HEK293 (cell line): ENCODE results near the gene TBC1D22A.

ENCODE experiments used
- SP2 ChIP-seq: fragments of 450-650 bp; formaldehyde crosslinking; IDR thresholded peaks from 2 replicates; pipeline ENCODE4 v1.5.1; 2016; ENCODE audit warnings: missing biosample characterization, missing genetic modification characterization
- ZBTB1 ChIP-seq: fragments of 450-650 bp; formaldehyde crosslinking; IDR thresholded peaks from 2 replicates; pipeline ENCODE4 v1.5.1; 2016; ENCODE audit warnings: missing biosample characterization, missing genetic modification characterization
- ZNF157 ChIP-seq: fragments of 450-650 bp; formaldehyde crosslinking; IDR thresholded peaks from 2 replicates; pipeline ENCODE4 v1.5.1; 2016; ENCODE audit warnings: missing biosample characterization, missing genetic modification characterization
- ZNF664 ChIP-seq: fragments of 450-650 bp; formaldehyde crosslinking; IDR thresholded peaks from 2 replicates; pipeline ENCODE4 v1.5.1; 2016; ENCODE audit warnings: missing biosample characterization, missing genetic modification characterization
- TF ChIP-seq, protein P1 (sequence below): fragments of 450-650 bp; formaldehyde crosslinking; IDR thresholded peaks from 2 replicates; pipeline ENCODE4 v1.5.1; 2016; ENCODE audit warnings: missing biosample characterization, missing genetic modification characterization
- TF ChIP-seq, protein P2 (sequence below): fragments of 450-650 bp; formaldehyde crosslinking; IDR thresholded peaks from 2 replicates; pipeline ENCODE4 v1.5.1; 2016; ENCODE audit warnings: missing biosample characterization, missing genetic modification characterization
- TF ChIP-seq, protein P3 (sequence below): fragments of 450-650 bp; formaldehyde crosslinking; IDR thresholded peaks from 2 replicates; pipeline ENCODE4 v1.5.1; 2016; ENCODE audit warnings: missing biosample characterization, missing genetic modification characterization

DNA sequence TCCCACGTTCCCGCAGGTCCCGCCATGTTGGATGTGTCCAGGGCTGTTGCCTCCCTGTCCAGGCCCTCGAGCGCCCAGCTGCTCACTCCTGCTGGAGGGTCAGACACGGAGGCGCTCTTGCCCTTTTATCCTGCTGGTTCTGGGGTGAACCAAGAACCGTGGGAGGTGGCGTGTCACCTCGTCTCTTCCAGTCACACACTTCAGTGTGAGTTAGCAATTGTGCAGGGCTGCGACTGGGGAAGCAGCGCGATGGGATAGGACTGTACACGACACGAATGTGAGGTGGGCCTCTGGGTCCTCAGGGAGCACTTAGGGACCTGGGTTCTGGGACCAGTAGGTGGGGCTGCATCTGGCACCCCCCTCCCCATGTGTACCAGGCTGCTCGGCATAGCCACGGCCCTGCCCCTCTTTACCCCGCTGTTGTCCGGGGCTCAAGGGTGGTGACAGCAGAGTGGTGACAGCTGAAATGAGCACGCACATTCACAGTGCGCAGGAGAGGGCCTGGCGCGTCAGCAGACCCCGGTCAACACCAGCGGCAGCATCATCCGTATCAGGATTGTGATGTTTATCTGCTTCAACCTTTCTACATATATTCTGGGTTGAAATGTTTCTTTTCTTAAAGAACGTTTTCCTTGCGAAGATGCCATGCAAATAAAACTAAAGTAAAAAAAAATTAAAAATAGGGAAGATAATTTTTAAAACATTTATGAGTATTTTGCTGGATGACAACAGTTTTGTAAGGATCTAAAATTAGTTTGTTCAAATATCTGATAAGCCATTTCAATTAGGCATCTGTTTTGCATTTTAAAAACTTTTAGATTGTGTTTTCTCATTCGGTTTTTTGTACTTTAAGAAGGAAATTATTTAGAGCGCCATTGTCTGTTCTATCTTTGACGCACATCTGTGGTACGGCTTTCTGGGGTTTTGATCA, 210.7 kb downstream of the TBC1D22A start:
- TF ChIP-seq, protein P1, sequence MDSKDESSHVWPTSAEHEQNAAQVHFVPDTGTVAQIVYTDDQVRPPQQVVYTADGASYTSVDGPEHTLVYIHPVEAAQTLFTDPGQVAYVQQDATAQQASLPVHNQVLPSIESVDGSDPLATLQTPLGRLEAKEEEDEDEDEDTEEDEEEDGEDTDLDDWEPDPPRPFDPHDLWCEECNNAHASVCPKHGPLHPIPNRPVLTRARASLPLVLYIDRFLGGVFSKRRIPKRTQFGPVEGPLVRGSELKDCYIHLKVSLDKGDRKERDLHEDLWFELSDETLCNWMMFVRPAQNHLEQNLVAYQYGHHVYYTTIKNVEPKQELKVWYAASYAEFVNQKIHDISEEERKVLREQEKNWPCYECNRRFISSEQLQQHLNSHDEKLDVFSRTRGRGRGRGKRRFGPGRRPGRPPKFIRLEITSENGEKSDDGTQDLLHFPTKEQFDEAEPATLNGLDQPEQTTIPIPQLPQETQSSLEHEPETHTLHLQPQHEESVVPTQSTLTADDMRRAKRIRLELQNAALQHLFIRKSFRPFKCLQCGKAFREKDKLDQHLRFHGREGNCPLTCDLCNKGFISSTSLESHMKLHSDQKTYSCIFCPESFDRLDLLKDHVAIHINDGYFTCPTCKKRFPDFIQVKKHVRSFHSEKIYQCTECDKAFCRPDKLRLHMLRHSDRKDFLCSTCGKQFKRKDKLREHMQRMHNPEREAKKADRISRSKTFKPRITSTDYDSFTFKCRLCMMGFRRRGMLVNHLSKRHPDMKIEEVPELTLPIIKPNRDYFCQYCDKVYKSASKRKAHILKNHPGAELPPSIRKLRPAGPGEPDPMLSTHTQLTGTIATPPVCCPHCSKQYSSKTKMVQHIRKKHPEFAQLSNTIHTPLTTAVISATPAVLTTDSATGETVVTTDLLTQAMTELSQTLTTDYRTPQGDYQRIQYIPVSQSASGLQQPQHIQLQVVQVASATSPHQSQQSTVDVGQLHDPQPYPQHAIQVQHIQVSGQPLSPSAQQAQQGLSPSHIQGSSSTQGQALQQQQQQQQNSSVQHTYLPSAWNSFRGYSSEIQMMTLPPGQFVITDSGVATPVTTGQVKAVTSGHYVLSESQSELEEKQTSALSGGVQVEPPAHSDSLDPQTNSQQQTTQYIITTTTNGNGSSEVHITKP (tag by site-specific recombination): no peak
- no peak for TF ChIP-seq ZNF664 (tag by site-specific recombination)
- no peak for TF ChIP-seq ZNF157 (tag by site-specific recombination)
- TF ChIP-seq, protein P2, sequence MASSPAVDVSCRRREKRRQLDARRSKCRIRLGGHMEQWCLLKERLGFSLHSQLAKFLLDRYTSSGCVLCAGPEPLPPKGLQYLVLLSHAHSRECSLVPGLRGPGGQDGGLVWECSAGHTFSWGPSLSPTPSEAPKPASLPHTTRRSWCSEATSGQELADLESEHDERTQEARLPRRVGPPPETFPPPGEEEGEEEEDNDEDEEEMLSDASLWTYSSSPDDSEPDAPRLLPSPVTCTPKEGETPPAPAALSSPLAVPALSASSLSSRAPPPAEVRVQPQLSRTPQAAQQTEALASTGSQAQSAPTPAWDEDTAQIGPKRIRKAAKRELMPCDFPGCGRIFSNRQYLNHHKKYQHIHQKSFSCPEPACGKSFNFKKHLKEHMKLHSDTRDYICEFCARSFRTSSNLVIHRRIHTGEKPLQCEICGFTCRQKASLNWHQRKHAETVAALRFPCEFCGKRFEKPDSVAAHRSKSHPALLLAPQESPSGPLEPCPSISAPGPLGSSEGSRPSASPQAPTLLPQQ (tag by site-specific recombination): no peak
- TF ChIP-seq SP2: no peak
- no peak for TF ChIP-seq ZBTB1
- TF ChIP-seq, protein P3, sequence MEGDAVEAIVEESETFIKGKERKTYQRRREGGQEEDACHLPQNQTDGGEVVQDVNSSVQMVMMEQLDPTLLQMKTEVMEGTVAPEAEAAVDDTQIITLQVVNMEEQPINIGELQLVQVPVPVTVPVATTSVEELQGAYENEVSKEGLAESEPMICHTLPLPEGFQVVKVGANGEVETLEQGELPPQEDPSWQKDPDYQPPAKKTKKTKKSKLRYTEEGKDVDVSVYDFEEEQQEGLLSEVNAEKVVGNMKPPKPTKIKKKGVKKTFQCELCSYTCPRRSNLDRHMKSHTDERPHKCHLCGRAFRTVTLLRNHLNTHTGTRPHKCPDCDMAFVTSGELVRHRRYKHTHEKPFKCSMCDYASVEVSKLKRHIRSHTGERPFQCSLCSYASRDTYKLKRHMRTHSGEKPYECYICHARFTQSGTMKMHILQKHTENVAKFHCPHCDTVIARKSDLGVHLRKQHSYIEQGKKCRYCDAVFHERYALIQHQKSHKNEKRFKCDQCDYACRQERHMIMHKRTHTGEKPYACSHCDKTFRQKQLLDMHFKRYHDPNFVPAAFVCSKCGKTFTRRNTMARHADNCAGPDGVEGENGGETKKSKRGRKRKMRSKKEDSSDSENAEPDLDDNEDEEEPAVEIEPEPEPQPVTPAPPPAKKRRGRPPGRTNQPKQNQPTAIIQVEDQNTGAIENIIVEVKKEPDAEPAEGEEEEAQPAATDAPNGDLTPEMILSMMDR (tag by site-specific recombination): no peak
